HL-60 (cell line): ENCODE measurements around the gene MILR1.

Experiments
- DNase-seq, 2 experiments: peaks; one replicate each; pipeline ENCODE4 v3.0.0-alpha.2; 2010 to 2020; ENCODE audit warnings: low read depth in 1 of 2, low spot score in 1 of 2
- H3K27ac ChIP-seq: fragments of 250-450 bp; sonication (Bioruptor Pico); replicated peaks from 2 replicates; pipeline ENCODE4 v1.5.1; 2020; ENCODE audit warnings: mild to moderate bottlenecking, moderate library complexity
- H3K27me3 ChIP-seq: fragments of 250-450 bp; sonication (Bioruptor Pico); 2 replicates; pipeline ENCODE4 v1.5.1; 2021; ENCODE audit warnings: mild to moderate bottlenecking, moderate library complexity; ENCODE audit not compliant: insufficient read depth, poor library complexity, severe bottlenecking
- H3K4me3 ChIP-seq: replicated peaks from 2 replicates; pipeline ENCODE4 v1.5.1; 2011; ENCODE audit warnings: mild to moderate bottlenecking, control low read depth, low read length; ENCODE audit not compliant: insufficient read depth
- GABPA ChIP-seq: IDR thresholded peaks from 2 replicates; pipeline ENCODE4 v1.6.1; 2012; ENCODE audit warnings: low read depth
- POLR2AphosphoS5 ChIP-seq: IDR thresholded peaks from 2 replicates; pipeline ENCODE4 v1.6.1; 2012; ENCODE audit warnings: low read depth
- SPI1 ChIP-seq: IDR thresholded peaks from 2 replicates; pipeline ENCODE4 v1.6.1; 2012; ENCODE audit warnings: low read depth, mild to moderate bottlenecking, borderline replicate concordance
- TF ChIP-seq, protein P1 (sequence below): IDR thresholded peaks from 2 replicates; pipeline ENCODE4 v1.6.1; 2012; ENCODE audit warnings: low read depth; ENCODE audit not compliant: insufficient replicate concordance
- TF ChIP-seq, protein P2 (sequence below): IDR thresholded peaks from one replicate; pipeline ENCODE4 v1.5.1; 2011; ENCODE audit warnings: low read length, control low read depth, inconsistent platforms; ENCODE audit not compliant: insufficient read depth

Gene MILR1

DNA sequence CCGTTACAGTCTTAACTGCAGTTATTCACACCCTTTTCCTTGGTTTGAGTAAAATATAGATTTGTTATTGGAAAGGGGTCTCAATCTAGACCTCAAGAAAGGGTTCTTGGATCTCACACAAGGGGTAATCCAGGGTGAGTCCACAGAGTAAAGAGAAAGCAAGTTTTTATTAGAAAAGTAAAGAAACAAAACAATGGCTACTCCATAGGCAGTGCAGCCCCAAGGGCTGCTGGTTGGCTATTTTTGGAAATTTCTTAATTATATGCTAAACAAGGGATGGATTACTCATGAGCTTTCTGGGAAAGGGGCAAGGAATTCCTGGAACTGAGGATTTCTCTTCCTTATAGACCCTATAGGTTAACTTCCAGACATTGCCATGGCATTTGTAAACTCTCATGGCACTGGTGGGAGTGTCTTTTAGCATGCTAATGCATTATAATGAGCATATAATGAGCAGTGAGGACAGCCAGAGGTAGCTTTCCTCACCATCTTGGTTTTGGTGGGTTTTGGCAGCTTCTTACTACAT is 24.5 kb upstream of the MILR1 start:
- DNase-seq, result no peak
- TF ChIP-seq, protein P1, sequence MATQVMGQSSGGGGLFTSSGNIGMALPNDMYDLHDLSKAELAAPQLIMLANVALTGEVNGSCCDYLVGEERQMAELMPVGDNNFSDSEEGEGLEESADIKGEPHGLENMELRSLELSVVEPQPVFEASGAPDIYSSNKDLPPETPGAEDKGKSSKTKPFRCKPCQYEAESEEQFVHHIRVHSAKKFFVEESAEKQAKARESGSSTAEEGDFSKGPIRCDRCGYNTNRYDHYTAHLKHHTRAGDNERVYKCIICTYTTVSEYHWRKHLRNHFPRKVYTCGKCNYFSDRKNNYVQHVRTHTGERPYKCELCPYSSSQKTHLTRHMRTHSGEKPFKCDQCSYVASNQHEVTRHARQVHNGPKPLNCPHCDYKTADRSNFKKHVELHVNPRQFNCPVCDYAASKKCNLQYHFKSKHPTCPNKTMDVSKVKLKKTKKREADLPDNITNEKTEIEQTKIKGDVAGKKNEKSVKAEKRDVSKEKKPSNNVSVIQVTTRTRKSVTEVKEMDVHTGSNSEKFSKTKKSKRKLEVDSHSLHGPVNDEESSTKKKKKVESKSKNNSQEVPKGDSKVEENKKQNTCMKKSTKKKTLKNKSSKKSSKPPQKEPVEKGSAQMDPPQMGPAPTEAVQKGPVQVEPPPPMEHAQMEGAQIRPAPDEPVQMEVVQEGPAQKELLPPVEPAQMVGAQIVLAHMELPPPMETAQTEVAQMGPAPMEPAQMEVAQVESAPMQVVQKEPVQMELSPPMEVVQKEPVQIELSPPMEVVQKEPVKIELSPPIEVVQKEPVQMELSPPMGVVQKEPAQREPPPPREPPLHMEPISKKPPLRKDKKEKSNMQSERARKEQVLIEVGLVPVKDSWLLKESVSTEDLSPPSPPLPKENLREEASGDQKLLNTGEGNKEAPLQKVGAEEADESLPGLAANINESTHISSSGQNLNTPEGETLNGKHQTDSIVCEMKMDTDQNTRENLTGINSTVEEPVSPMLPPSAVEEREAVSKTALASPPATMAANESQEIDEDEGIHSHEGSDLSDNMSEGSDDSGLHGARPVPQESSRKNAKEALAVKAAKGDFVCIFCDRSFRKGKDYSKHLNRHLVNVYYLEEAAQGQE, result no peak
- TF ChIP-seq, protein P2, sequence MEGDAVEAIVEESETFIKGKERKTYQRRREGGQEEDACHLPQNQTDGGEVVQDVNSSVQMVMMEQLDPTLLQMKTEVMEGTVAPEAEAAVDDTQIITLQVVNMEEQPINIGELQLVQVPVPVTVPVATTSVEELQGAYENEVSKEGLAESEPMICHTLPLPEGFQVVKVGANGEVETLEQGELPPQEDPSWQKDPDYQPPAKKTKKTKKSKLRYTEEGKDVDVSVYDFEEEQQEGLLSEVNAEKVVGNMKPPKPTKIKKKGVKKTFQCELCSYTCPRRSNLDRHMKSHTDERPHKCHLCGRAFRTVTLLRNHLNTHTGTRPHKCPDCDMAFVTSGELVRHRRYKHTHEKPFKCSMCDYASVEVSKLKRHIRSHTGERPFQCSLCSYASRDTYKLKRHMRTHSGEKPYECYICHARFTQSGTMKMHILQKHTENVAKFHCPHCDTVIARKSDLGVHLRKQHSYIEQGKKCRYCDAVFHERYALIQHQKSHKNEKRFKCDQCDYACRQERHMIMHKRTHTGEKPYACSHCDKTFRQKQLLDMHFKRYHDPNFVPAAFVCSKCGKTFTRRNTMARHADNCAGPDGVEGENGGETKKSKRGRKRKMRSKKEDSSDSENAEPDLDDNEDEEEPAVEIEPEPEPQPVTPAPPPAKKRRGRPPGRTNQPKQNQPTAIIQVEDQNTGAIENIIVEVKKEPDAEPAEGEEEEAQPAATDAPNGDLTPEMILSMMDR, result no peak
- TF ChIP-seq GABPA (no peak), SPI1 (no peak), POLR2AphosphoS5 (no peak)
- Histone ChIP-seq H3K27me3 (no peaks in the 10 kb centered on the region), H3K27ac (no peak overlapping the region), H3K4me3 (no peak overlapping the region)

DNA sequence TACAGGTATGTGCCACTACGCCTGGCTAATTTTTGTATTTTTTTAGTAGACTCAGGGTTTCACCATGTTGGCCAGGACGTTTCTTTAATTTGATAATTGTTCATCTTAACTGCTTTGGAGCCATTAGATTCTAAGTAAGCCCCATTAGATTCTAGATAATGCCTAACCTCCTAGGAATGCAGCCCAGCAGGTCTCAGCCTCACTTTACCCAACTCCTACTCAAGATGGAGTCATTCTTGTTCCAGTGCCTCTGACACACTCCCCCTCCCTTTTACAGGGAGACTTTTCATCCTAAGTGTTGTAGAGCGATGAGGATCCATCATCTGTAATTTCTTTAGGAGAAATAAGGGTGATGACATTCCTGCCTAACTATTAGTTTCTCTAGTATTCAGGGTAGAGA is 23.7 kb upstream of the MILR1 start:
- Histone ChIP-seq H3K27ac (no peak overlapping the region), H3K27me3 (no peaks in the 10 kb centered on the region), H3K4me3 (no peak overlapping the region)
- TF ChIP-seq, protein P2, result no peak
- TF ChIP-seq GABPA, result no peak
- no peak for TF ChIP-seq SPI1
- TF ChIP-seq, protein P1, result no peak
- TF ChIP-seq POLR2AphosphoS5, result no peak
- DNase-seq, result no peak

DNA sequence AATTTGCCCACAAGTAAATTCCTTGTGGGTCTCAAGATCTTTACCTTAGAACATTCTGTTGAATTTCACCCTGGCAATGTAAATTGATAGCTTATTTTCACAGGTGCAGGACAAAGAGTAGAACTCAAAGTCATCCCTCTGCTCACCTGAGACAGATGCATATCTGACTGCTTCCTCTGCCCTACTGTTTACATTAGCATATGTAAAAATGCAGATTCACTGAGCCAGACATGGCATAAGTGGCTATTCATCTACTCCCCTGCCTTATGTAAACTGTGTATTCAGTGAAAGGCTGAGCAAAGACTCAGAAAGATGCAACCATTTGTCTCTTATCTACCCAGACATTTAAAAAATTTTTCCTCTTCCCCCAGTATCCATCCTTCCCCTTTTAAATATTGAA is 22.3 kb upstream of the MILR1 start:
- Histone ChIP-seq H3K4me3 (no peak overlapping the region), H3K27ac (no peak overlapping the region), H3K27me3 (no peaks in the 10 kb centered on the region)
- TF ChIP-seq POLR2AphosphoS5 (no peak), GABPA (no peak), SPI1 (no peak)
- TF ChIP-seq, protein P2, result no peak
- TF ChIP-seq, protein P1, result no peak
- DNase-seq, result no peak
